Middle frontal gyrus (tissue), 1 donor: ENCODE data around the gene SLC22A17.

Experiments used
- DNase-seq: peaks from one replicate; pipeline ENCODE4 v3.0.0-alpha.2; 2015; ENCODE audit warnings: low spot score; ENCODE audit errors: extremely low spot score

SLC22A17 gene

GRCh38 chr14:23364164-23365035, 11.7 kb upstream of the SLC22A17 start:
- DNase-seq = peak; percentile 41

GRCh38 chr14:23362200-23362599, 9.5 kb upstream of the SLC22A17 start:
- DNase-seq = no peak

- no peak for DNase-seq
Observed at GRCh38 chr14:23361763-23362162, 9.1 kb upstream of the SLC22A17 start.

GRCh38 chr14:23361320-23361719, 8.6 kb upstream of the SLC22A17 start:
- no peak for DNase-seq

- no peak for DNase-seq
Observed at GRCh38 chr14:23360496-23360895, 7.8 kb upstream of the SLC22A17 start.

- DNase-seq = no peak
Observed at GRCh38 chr14:23359722-23360447, 7.2 kb upstream of the SLC22A17 start.

GRCh38 chr14:23359167-23359626, 6.5 kb upstream of the SLC22A17 start:
- DNase-seq = no peak

GRCh38 chr14:23358553-23359166, 6.0 kb upstream of the SLC22A17 start:
- DNase-seq = no peak

GRCh38 chr14:23358042-23358441, 5.4 kb upstream of the SLC22A17 start:
- DNase-seq = no peak

- no peak for DNase-seq
Observed at GRCh38 chr14:23357261-23357660, 4.6 kb upstream of the SLC22A17 start.

GRCh38 chr14:23356662-23357061, 4.0 kb upstream of the SLC22A17 start:
- DNase-seq = no peak

GRCh38 chr14:23355871-23356435, 3.3 kb upstream of the SLC22A17 start:
- no peak for DNase-seq

GRCh38 chr14:23354990-23355389, 2.3 kb upstream of the SLC22A17 start:
- DNase-seq = no peak

GRCh38 chr14:23353433-23353780, 720 bp upstream of the SLC22A17 start:
- DNase-seq = no peak

- DNase-seq = no peak
Observed at GRCh38 chr14:23351681-23352505, 794 bp downstream of the SLC22A17 start.

- no peak for DNase-seq
Observed at GRCh38 chr14:23349156-23349845, 3.4 kb downstream of the SLC22A17 start.

- no peak for DNase-seq
Observed at GRCh38 chr14:23348297-23348655, 4.4 kb downstream of the SLC22A17 start.

- DNase-seq = no peak
Observed at GRCh38 chr14:23347406-23348296, 5.0 kb downstream of the SLC22A17 start.

- DNase-seq = no peak
Observed at GRCh38 chr14:23346693-23347405, 5.8 kb downstream of the SLC22A17 start.
